C4-2B (cell line): Measurements from ENCODE around the gene HIVEP3.

Experiments used
- ZFX ChIP-seq: fragments of 450-650 bp; IDR thresholded peaks from 2 replicates; pipeline ENCODE4 v1.6.1; 2017
- TF ChIP-seq, protein P1 (sequence below): fragments of 450-650 bp; conservative IDR thresholded peaks from 2 replicates; pipeline ENCODE4 v1.5.1; 2017; ENCODE audit warnings: mild to moderate bottlenecking

DNA sequence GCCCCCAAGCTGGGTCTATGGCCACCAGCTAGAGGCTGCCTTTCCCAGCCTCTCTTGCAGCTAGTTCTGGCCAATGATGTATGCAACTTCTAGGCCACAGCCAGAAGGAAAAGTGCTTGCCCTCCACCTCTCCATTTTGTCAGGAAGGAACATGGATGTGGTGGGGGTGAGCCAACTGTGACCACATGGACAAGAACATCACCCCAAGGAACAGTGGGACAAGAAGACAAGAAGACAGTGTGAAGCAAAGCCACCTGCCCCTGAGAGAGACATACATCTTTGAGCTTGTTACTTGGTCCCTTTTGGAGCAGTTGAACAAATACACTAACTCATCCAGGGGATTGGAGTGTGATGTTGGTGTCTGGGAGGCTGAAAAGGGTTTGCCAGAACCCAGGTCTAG, 328.4 kb downstream of the HIVEP3 start:
- TF ChIP-seq, protein P1, sequence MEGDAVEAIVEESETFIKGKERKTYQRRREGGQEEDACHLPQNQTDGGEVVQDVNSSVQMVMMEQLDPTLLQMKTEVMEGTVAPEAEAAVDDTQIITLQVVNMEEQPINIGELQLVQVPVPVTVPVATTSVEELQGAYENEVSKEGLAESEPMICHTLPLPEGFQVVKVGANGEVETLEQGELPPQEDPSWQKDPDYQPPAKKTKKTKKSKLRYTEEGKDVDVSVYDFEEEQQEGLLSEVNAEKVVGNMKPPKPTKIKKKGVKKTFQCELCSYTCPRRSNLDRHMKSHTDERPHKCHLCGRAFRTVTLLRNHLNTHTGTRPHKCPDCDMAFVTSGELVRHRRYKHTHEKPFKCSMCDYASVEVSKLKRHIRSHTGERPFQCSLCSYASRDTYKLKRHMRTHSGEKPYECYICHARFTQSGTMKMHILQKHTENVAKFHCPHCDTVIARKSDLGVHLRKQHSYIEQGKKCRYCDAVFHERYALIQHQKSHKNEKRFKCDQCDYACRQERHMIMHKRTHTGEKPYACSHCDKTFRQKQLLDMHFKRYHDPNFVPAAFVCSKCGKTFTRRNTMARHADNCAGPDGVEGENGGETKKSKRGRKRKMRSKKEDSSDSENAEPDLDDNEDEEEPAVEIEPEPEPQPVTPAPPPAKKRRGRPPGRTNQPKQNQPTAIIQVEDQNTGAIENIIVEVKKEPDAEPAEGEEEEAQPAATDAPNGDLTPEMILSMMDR = no peak
- no peak for TF ChIP-seq ZFX
